WTC11 (cell line): Measurements from ENCODE around the gene NEIL3.

Experiments
- AFF4 ChIP-seq: sonication (generic); formaldehyde crosslinking; IDR thresholded peaks from 2 replicates; pipeline ENCODE4 v1.8.1; 2023; ENCODE audit warnings: mild to moderate bottlenecking, missing genetic modification reagents, borderline replicate concordance
- ATF1 ChIP-seq: sonication (generic); formaldehyde crosslinking; IDR thresholded peaks from 2 replicates; pipeline ENCODE4 v1.8.1; 2023; ENCODE audit warnings: mild to moderate bottlenecking, moderate library complexity, missing genetic modification reagents
- CTCF ChIP-seq: fragments of 200-600 bp; IDR thresholded peaks from 2 replicates; pipeline ENCODE4 v1.8.0; 2022; ENCODE audit warnings: antibody characterized with exemption
- E2F1 ChIP-seq: sonication (generic); formaldehyde crosslinking; IDR thresholded peaks from 2 replicates; pipeline ENCODE4 v1.8.0; 2022; ENCODE audit warnings: mild to moderate bottlenecking, missing genetic modification reagents
- ELF4 ChIP-seq: sonication (generic); formaldehyde crosslinking; IDR thresholded peaks from 2 replicates; pipeline ENCODE4 v1.8.1; 2022; ENCODE audit warnings: low read depth, mild to moderate bottlenecking, moderate library complexity, missing genetic modification reagents
- ETV6 ChIP-seq: sonication (generic); formaldehyde crosslinking; IDR thresholded peaks from 2 replicates; pipeline ENCODE4 v1.8.1; 2022; ENCODE audit warnings: mild to moderate bottlenecking, missing genetic modification reagents
- OVOL2 ChIP-seq: fragments of 250-450 bp; sonication (Bioruptor Pico); IDR thresholded peaks from 2 replicates; pipeline ENCODE4 v1.9.0; 2021; ENCODE audit warnings: mild to moderate bottlenecking, borderline replicate concordance
- SMAD4 ChIP-seq: sonication (generic); formaldehyde crosslinking; IDR thresholded peaks from 2 replicates; pipeline ENCODE4 v1.8.0; 2022; ENCODE audit warnings: mild to moderate bottlenecking, missing genetic modification reagents
- TCF7 ChIP-seq: sonication (generic); formaldehyde crosslinking; IDR thresholded peaks from 2 replicates; pipeline ENCODE4 v1.8.0; 2022; ENCODE audit warnings: mild to moderate bottlenecking, low read depth, missing genetic modification reagents, moderate library complexity
- TEAD4 ChIP-seq: sonication (generic); formaldehyde crosslinking; IDR thresholded peaks from 2 replicates; pipeline ENCODE4 v1.8.0; 2022; ENCODE audit warnings: mild to moderate bottlenecking, missing genetic modification reagents
- ZBTB21 ChIP-seq: sonication (generic); formaldehyde crosslinking; IDR thresholded peaks from 2 replicates; pipeline ENCODE4 v1.8.1; 2023; ENCODE audit warnings: mild to moderate bottlenecking, missing genetic modification reagents, borderline replicate concordance
- TF ChIP-seq, protein P1 (sequence below): sonication (generic); formaldehyde crosslinking; IDR thresholded peaks from 2 replicates; pipeline ENCODE4 v1.8.0; 2022; ENCODE audit warnings: mild to moderate bottlenecking, missing genetic modification reagents
- TF ChIP-seq, protein P2 (sequence below): sonication (generic); formaldehyde crosslinking; IDR thresholded peaks from 2 replicates; pipeline ENCODE4 v1.8.1; 2022; ENCODE audit warnings: low read depth, mild to moderate bottlenecking, moderate library complexity, missing genetic modification reagents, borderline replicate concordance
- TF ChIP-seq, protein P3 (sequence below): fragments of 250-450 bp; sonication (Bioruptor Pico); IDR thresholded peaks from 2 replicates; pipeline ENCODE4 v1.9.0; 2021; ENCODE audit warnings: mild to moderate bottlenecking

DNA sequence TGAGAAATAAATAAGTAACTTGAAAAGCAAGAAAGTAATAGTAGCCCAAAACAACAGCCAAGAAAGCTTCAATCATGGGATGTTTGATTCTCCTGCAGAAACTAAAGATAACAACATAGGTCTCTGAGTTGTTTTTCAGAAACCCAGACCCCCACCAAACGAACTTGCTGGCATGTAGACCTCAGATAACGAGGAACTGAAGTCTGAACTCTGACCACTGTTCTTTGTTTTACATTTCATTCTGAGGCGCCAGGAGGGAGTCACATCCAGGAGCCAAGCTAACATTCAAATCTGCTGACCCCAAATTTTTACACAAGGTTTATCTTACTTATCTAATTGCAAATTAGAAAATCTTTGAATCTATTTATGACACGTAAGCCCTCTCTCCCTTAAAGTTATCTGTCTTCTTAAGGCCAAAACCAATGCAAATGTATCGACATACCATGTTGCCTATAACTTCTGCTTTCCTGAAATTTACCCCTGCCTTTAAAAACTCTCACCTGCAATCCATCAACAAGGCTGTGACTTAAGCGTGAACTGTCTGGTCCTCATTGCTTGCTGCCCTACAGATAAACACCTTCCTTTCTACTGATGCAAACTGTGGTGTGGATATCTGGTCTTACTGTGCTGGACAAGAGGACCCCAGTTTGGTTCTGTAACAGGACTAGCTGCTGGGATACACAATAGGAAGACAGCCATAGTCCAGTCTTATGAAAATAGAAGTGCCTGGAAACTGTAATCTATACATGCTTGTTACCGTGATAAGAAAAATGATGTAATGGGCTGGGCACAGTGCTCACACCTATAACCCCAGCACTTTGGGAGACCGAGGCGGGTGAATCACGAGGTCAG is 37.5 kb upstream of the NEIL3 start:
- TF ChIP-seq AFF4 (CRISPR knock-in tag) (no peak), SMAD4 (no peak), ZBTB21 (CRISPR knock-in tag) (no peak), CTCF (no peak), TCF7 (CRISPR knock-in tag) (no peak), ATF1 (CRISPR knock-in tag) (no peak), ETV6 (no peak), TEAD4 (no peak), E2F1 (CRISPR knock-in tag) (no peak), OVOL2 (no peak), ELF4 (CRISPR knock-in tag) (no peak)
- TF ChIP-seq, protein P1, sequence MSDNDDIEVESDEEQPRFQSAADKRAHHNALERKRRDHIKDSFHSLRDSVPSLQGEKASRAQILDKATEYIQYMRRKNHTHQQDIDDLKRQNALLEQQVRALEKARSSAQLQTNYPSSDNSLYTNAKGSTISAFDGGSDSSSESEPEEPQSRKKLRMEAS (CRISPR knock-in tag): no peak
- TF ChIP-seq, protein P2, sequence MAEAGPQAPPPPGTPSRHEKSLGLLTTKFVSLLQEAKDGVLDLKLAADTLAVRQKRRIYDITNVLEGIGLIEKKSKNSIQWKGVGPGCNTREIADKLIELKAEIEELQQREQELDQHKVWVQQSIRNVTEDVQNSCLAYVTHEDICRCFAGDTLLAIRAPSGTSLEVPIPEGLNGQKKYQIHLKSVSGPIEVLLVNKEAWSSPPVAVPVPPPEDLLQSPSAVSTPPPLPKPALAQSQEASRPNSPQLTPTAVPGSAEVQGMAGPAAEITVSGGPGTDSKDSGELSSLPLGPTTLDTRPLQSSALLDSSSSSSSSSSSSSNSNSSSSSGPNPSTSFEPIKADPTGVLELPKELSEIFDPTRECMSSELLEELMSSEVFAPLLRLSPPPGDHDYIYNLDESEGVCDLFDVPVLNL (CRISPR knock-in tag): no peak
- TF ChIP-seq, protein P3, sequence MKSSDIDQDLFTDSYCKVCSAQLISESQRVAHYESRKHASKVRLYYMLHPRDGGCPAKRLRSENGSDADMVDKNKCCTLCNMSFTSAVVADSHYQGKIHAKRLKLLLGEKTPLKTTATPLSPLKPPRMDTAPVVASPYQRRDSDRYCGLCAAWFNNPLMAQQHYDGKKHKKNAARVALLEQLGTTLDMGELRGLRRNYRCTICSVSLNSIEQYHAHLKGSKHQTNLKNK (CRISPR knock-in tag): no peak
